HEK293T (cell line): ENCODE results near the gene CPED1.

ENCODE experiments used
- ELF4 ChIP-seq: fragments of 450-650 bp; IDR thresholded peaks from 2 replicates; pipeline ENCODE4 v1.6.1; 2017; ENCODE audit warnings: antibody characterized with exemption
- FOXM1 ChIP-seq: fragments of 450-650 bp; IDR thresholded peaks from 2 replicates; pipeline ENCODE4 v1.6.1; 2017; ENCODE audit warnings: mild to moderate bottlenecking, borderline replicate concordance
- TARDBP ChIP-seq: fragments of 450-650 bp; IDR thresholded peaks from 2 replicates; pipeline ENCODE4 v1.6.1; 2016

GRCh38 chr7:120992272-120992964 lies 3.9 kb downstream of the CPED1 start:
- TF ChIP-seq ELF4 = no peak
- TF ChIP-seq FOXM1 = no peak
- TF ChIP-seq TARDBP = no peak
